IMR-90 (cell line): ENCODE results near the gene RASL11B. TPM values are rescaled to one million over a fixed set of nuclear protein-coding genes. Genes with fewer than 3 reads are reported as not detected.
A peak's percentile ranks its signal among the peaks of the same experiment; 100 is the strongest.

Source experiments
- ATAC-seq: fragments of 200-7000 bp; cut with Tn5 transposase; 2 replicates; pipeline ENCODE4 v1.9.1; 2020; ENCODE audit warnings: low read depth, mild to moderate bottlenecking, moderate library complexity
- BruUV-seq: library from RNA; stranded (reverse); fragments of 400-500 nt; replicated peaks from 2 replicates; lab custom pipeline; 2021; lab: Mats Ljungman, UMichigan
- CTCF ChIA-PET: fragments of 300-600 bp; formaldehyde crosslinking; extraction: SDS; loops from one replicate; lab custom pipeline; 2021; ENCODE audit warnings: antibody characterized with exemption; lab: Yijun Ruan, JAX
- POLR2A ChIA-PET: fragments of 300-600 bp; sonication (Branson Sonifier 250); formaldehyde crosslinking; loops from one replicate; lab custom pipeline; 2022; ENCODE audit warnings: antibody characterized with exemption; ENCODE audit not compliant: unreplicated experiment; lab: Charles Lee
- DNase-seq: peaks from one replicate; pipeline ENCODE4 v3.0.0; 2013
- H2AFZ ChIP-seq: replicated peaks from 2 replicates; pipeline ENCODE3; 2013; ENCODE audit warnings: low read length, mild to moderate bottlenecking; ENCODE audit not compliant: poor library complexity
- H2AK5ac ChIP-seq: 2 replicates; pipeline ENCODE4 v1.6.1; 2013; ENCODE audit warnings: low read depth, low read length, inconsistent platforms
- H2AK9ac ChIP-seq: replicated peaks from 2 replicates; pipeline ENCODE3; 2013; ENCODE audit warnings: mild to moderate bottlenecking, low read depth, low read length, moderate library complexity; ENCODE audit not compliant: poor library complexity
- H2BK120ac ChIP-seq: 2 replicates; pipeline ENCODE4 v1.6.1; 2013; ENCODE audit warnings: low read depth, low read length, inconsistent platforms
- H2BK15ac ChIP-seq: 3 replicates; pipeline ENCODE4 v1.6.1; 2013; ENCODE audit warnings: low read depth, low read length, inconsistent platforms
- H2BK20ac ChIP-seq: 2 replicates; pipeline ENCODE4 v1.6.1; 2013; ENCODE audit warnings: low read depth, mild to moderate bottlenecking, inconsistent platforms, low read length, moderate library complexity
- H2BK5ac ChIP-seq: 2 replicates; pipeline ENCODE4 v1.6.1; 2013; ENCODE audit warnings: mild to moderate bottlenecking, low read depth, low read length, inconsistent platforms; ENCODE audit not compliant: poor library complexity, severe bottlenecking
- H3K14ac ChIP-seq: replicated peaks from 2 replicates; pipeline ENCODE4 v1.6.1; 2013; ENCODE audit warnings: low read depth, low read length, inconsistent platforms
- H3K18ac ChIP-seq: 2 replicates; pipeline ENCODE4 v1.6.1; 2013; ENCODE audit warnings: low read depth, low read length, control low read depth
- H3K23ac ChIP-seq: 2 replicates; pipeline ENCODE4 v1.6.1; 2013; ENCODE audit warnings: low read depth, low read length, inconsistent platforms
- H3K27ac ChIP-seq: 2 replicates; pipeline ENCODE4 v1.5.1; 2013; ENCODE audit warnings: mild to moderate bottlenecking, control low read depth, low read length; ENCODE audit not compliant: insufficient read depth
- H3K27me3 ChIP-seq: 2 replicates; pipeline ENCODE4 v1.6.1; 2013; ENCODE audit warnings: low read length; ENCODE audit not compliant: control insufficient read depth, insufficient read depth
- H3K36me3 ChIP-seq: 2 replicates; pipeline ENCODE4 v1.6.1; 2013; ENCODE audit warnings: low read length, mixed read lengths; ENCODE audit not compliant: control insufficient read depth, insufficient read depth
- H3K4ac ChIP-seq: 2 replicates; pipeline ENCODE4 v1.6.1; 2013; ENCODE audit warnings: low read depth, low read length, inconsistent platforms
- H3K4me1 ChIP-seq: 2 replicates; pipeline ENCODE4 v1.6.1; 2013; ENCODE audit warnings: low read length, mixed read lengths; ENCODE audit not compliant: control insufficient read depth, insufficient read depth
- H3K4me2 ChIP-seq: 2 replicates; pipeline ENCODE4 v1.6.1; 2013; ENCODE audit warnings: low read depth, mild to moderate bottlenecking, control low read depth, low read length, moderate library complexity
- H3K4me3 ChIP-seq: 2 replicates; pipeline ENCODE4 v1.5.1; 2013; ENCODE audit warnings: low read depth, mild to moderate bottlenecking, control low read depth, low read length, moderate library complexity; ENCODE audit not compliant: insufficient read depth
- H3K56ac ChIP-seq: 2 replicates; pipeline ENCODE4 v1.6.1; 2013; ENCODE audit warnings: low read length, inconsistent platforms; ENCODE audit not compliant: insufficient read depth; ENCODE audit errors: extremely low read depth
- H3K79me1 ChIP-seq, 2 experiments: 2 replicates each; pipeline ENCODE4 v1.6.1; 2013; ENCODE audit warnings: low read length in 2 of 2, inconsistent platforms in 1 of 2, low read depth in 1 of 2
- H3K9ac ChIP-seq: 2 replicates; pipeline ENCODE4 v1.6.1; 2013; ENCODE audit warnings: low read depth, low read length, control low read depth
- H3K9me1 ChIP-seq: 2 replicates; pipeline ENCODE4 v1.6.1; 2013; ENCODE audit warnings: low read length, inconsistent platforms; ENCODE audit not compliant: insufficient read depth
- H3K9me3 ChIP-seq: 2 replicates; pipeline ENCODE4 v1.6.1; 2013; ENCODE audit warnings: low read length; ENCODE audit not compliant: control insufficient read depth, insufficient read depth
- H4K20me1 ChIP-seq: 2 replicates; pipeline ENCODE4 v1.6.1; 2013; ENCODE audit warnings: low read length, inconsistent platforms; ENCODE audit not compliant: insufficient read depth
- H4K5ac ChIP-seq: 2 replicates; pipeline ENCODE4 v1.6.1; 2013; ENCODE audit warnings: mild to moderate bottlenecking, low read depth, low read length, control low read depth
- H4K8ac ChIP-seq, 2 experiments: 2 replicates each; pipeline ENCODE4 v1.6.1; 2013; ENCODE audit warnings: low read depth in 2 of 2, low read length in 2 of 2, control low read depth in 1 of 2, inconsistent platforms in 1 of 2
- H4K91ac ChIP-seq: 2 replicates; pipeline ENCODE4 v1.6.1; 2013; ENCODE audit warnings: low read depth, low read length, inconsistent platforms; ENCODE audit not compliant: insufficient read depth
- CEBPB ChIP-seq: IDR thresholded peaks from 2 replicates; pipeline ENCODE4 v1.6.1; 2012; ENCODE audit warnings: low read depth, low read length, improper control_type of control experiment
- CHD1 ChIP-seq: IDR thresholded peaks from 2 replicates; pipeline ENCODE4 v1.6.1; 2012; ENCODE audit warnings: low read depth, low read length, improper control_type of control experiment
- CTCF ChIP-seq: conservative IDR thresholded peaks from 2 replicates; pipeline ENCODE4 v1.5.1; 2012; ENCODE audit warnings: mild to moderate bottlenecking, low read depth, low read length, improper control_type of control experiment
- FOS ChIP-seq: fragments of 150-350 bp; IDR thresholded peaks from 2 replicates; pipeline ENCODE4 v1.6.1; 2016; ENCODE audit warnings: low read depth, low read length
- MAZ ChIP-seq: IDR thresholded peaks from 2 replicates; pipeline ENCODE4 v1.6.1; 2012; ENCODE audit warnings: low read depth, mild to moderate bottlenecking, low read length, improper control_type of control experiment, moderate library complexity, borderline replicate concordance
- MXI1 ChIP-seq: IDR thresholded peaks from 2 replicates; pipeline ENCODE4 v1.6.1; 2012; ENCODE audit warnings: low read depth, mild to moderate bottlenecking, low read length, moderate library complexity, borderline replicate concordance
- POLR2A ChIP-seq: IDR thresholded peaks from 2 replicates; pipeline ENCODE4 v1.6.1; 2012; ENCODE audit warnings: mild to moderate bottlenecking, low read depth, low read length
- RAD21 ChIP-seq: IDR thresholded peaks from 2 replicates; pipeline ENCODE4 v1.6.1; 2012; ENCODE audit warnings: low read length, improper control_type of control experiment
- SMC3 ChIP-seq: fragments of 150-350 bp; IDR thresholded peaks from 2 replicates; pipeline ENCODE4 v1.6.1; 2016; ENCODE audit warnings: low read depth, mild to moderate bottlenecking, antibody characterized with exemption, low read length, moderate library complexity
- WGBS, 2 experiments: methylation state at CpG; one replicate each; pipeline versions ENCODE4 v1.1.5 to v1.1.7; 2013; ENCODE audit warnings: missing lambda C conversion rate in 2 of 2; ENCODE audit not compliant: insufficient read length in 1 of 2; ENCODE audit errors: extremely low coverage in 2 of 2; 5-methylcytosine and 5-hydroxymethylcytosine counted together
- dilution Hi-C: fragments of 300-500 bp; cut with HindIII; formaldehyde crosslinking; loops from one replicate; pipeline ENCODE4 v1.14.3; 2018; ENCODE audit warnings: low sequenced_read_pairs; ENCODE audit not compliant: unreplicated experiment
- in situ Hi-C: fragments of 300-500 bp; cut with MboI; formaldehyde crosslinking; loops from 3 replicates; pipeline ENCODE4 v1.14.3; 2019; ENCODE audit warnings: low sequenced_read_pairs, inconsistent platforms, mixed read lengths
- intact Hi-C: fragments of 100-400 bp; cut with micrococcal nuclease; formaldehyde crosslinking; loops from 2 replicates; pipeline ENCODE4 v1.10.0; 2022
- polyA plus RNA-seq, 3 experiments: library from polyadenylated mRNA; depleted of rRNA; stranded (reverse); fragments of >200 nt; gene quantifications; 2 replicates each; pipeline ENCODE4 v1.2.3, GENCODE V29; 2012; ENCODE audit warnings: low replicate concordance in 1 of 3
- total RNA-seq: library from RNA; depleted of rRNA; stranded (reverse); fragments of >200 nt; gene quantifications from 2 replicates; pipeline ENCODE4 v1.2.3, GENCODE V29; 2012

RASL11B gene
- total and polyA plus RNA-seq, 2 of the 4 experiments (the other 2 are of a cell fraction): 0.18 to 0.31 TPM

- POLR2A ChIA-PET: interaction anchor here (1.0 kb wide), 1 partner anchor 94 kb away, joined by 3 read pairs; no protein-coding TSS in a partner anchor
- peak; percentile 58 for ATAC-seq
- no peak overlapping the region for H2AK9ac ChIP-seq
Observed at GRCh38 chr4:52852711-52853110, 9.4 kb upstream of the RASL11B start.

More at GRCh38 chr4:52852711-52853110, 9.4 kb upstream of the RASL11B start:
- H4K5ac ChIP-seq: peak overlapping the region; percentile 45; the same call in 1 of the 2 replicates
- intact Hi-C loops: no loop called here
- in situ Hi-C loops: no loop called here
- no peak overlapping the region; the same call in 1 of the 2 replicates for H4K91ac ChIP-seq
- H2BK5ac ChIP-seq: no peak overlapping the region
- peak overlapping the region; percentile 67 for H3K14ac ChIP-seq
- peak overlapping the region; percentile 30; the same call in 1 of the 2 replicates for H2AK5ac ChIP-seq
- no peak overlapping the region for H3K4me3 ChIP-seq
- no peak overlapping the region for H3K56ac ChIP-seq
- dilution Hi-C loops: no loop called here
- DNase-seq: no peak
- peak overlapping the region; percentile 30; the same call in 2 of the 3 replicates for H2BK15ac ChIP-seq
- no peaks in the 10 kb centered on the region for H3K36me3 ChIP-seq
- H3K9ac ChIP-seq: no peak overlapping the region
- H2BK20ac ChIP-seq: peak overlapping the region; percentile 82; the same call in 1 of the 2 replicates
- H3K9me3 ChIP-seq: no peaks in the 10 kb centered on the region; the same call in 1 of the 2 replicates
- H3K23ac ChIP-seq: no peak overlapping the region
- no peak overlapping the region for H3K27ac ChIP-seq
- H3K79me1 ChIP-seq: no peaks in the 10 kb centered on the region
- TF ChIP-seq CTCF (no peak), MXI1 (no peak), CEBPB (no peak), SMC3 (no peak), CHD1 (no peak), FOS (no peak), MAZ (no peak), POLR2A (no peak), RAD21 (no peak)
- H4K8ac ChIP-seq: peak overlapping the region in 1 of 2 experiments; percentile 20; a peak in 1 of 4 replicates
- no TSS peak for BruUV-seq
- H3K4me1 ChIP-seq: peaks cover 2% of the 10 kb centered on the region; the same call in 1 of the 2 replicates
- H4K20me1 ChIP-seq: no peaks in the 10 kb centered on the region
- H3K9me1 ChIP-seq: peaks cover 17% of the 10 kb centered on the region
- CTCF ChIA-PET: interaction anchor here (1.2 kb wide), 1 partner anchor 18 kb away, joined by 3 read pairs; no protein-coding TSS in a partner anchor
- peak overlapping the region; percentile 55; the same call in 1 of the 2 replicates for H3K4me2 ChIP-seq
- H2AFZ ChIP-seq: peak overlapping the region; percentile 68
- H3K4ac ChIP-seq: peak overlapping the region; percentile 55
- H3K18ac ChIP-seq: peak overlapping the region; percentile 1; the same call in 1 of the 2 replicates
- WGBS, 2 experiments: 100% methylated on average over 1 of the region's 3 CpGs; no CpG with 5 or more reads in 1 of the 2 experiments
- H3K27me3 ChIP-seq: no peaks in the 10 kb centered on the region
- H2BK120ac ChIP-seq: peak overlapping the region; percentile 60
